Measurements from ENCODE around the gene CFAP206. TPM values are rescaled to one million over a fixed set of nuclear protein-coding genes. Genes with fewer than 3 reads are reported as not detected.

Gene CFAP206
- total RNA-seq, 1 donor from 2014 or later = 1.2 TPM

- DNase-seq (ENCODE audit: low spot score, unreplicated experiment) = peak; percentile 74
- Mint-ChIP-seq H3K4me1 (ENCODE audit: low read depth) (peaks cover 11% of the 10 kb centered on the region), H3K36me3 (ENCODE audit: insufficient read depth) (no peaks in the 10 kb centered on the region), H3K4me3 (ENCODE audit: low read depth) (peak within 1 kb of the TSS; percentile 99), H3K27me3 (peaks cover under 1% of the 10 kb centered on the region), H3K27ac (peak within 1 kb of the TSS; percentile 98), H3K9me3 (ENCODE audit: low read depth) (no peaks in the 10 kb centered on the region)
- peak; percentile 36 for TF ChIP-seq CTCF (IDR thresholded peaks at IDR 0.05; ENCODE audit: unreplicated experiment)
Observed at GRCh38 chr6:87472525-87473418, 65.0 kb downstream of the CFAP206 start, which contains the start of gene SLC35A1. Gene SLC35A1, plus strand, starts transcription at chr6:87472974. Its CDS starts 30 bp downstream, at chr6:87473004.

- no peak for DNase-seq (ENCODE audit: low spot score, unreplicated experiment)
- peak overlapping the region; percentile 98 for H3K27ac Mint-ChIP-seq
- H3K27me3 Mint-ChIP-seq = no peaks in the 10 kb centered on the region
- H3K4me3 Mint-ChIP-seq (ENCODE audit: low read depth) = peak overlapping the region; percentile 99
- H3K36me3 Mint-ChIP-seq (ENCODE audit: insufficient read depth) = peaks cover 2% of the 10 kb centered on the region
- TF ChIP-seq CTCF (IDR thresholded peaks at IDR 0.05; ENCODE audit: unreplicated experiment) = no peak
- peaks cover 11% of the 10 kb centered on the region for H3K4me1 Mint-ChIP-seq (ENCODE audit: low read depth)
- H3K9me3 Mint-ChIP-seq (ENCODE audit: low read depth) = no peaks in the 10 kb centered on the region
Observed at GRCh38 chr6:87473419-87473903, 65.7 kb downstream of the CFAP206 start.

GRCh38 chr6:87481931-87482330, 74.2 kb downstream of the CFAP206 start:
- DNase-seq (ENCODE audit: low spot score, unreplicated experiment) = no peak
- Mint-ChIP-seq H3K27me3 (no peaks in the 10 kb centered on the region), H3K4me3 (ENCODE audit: low read depth) (no peak overlapping the region), H3K9me3 (ENCODE audit: low read depth) (peaks cover 6% of the 10 kb centered on the region), H3K27ac (no peak overlapping the region), H3K36me3 (ENCODE audit: insufficient read depth) (peaks cover 14% of the 10 kb centered on the region), H3K4me1 (ENCODE audit: low read depth) (peaks cover 3% of the 10 kb centered on the region)
- no peak for TF ChIP-seq CTCF (IDR thresholded peaks at IDR 0.05; ENCODE audit: unreplicated experiment)

- no peak for TF ChIP-seq CTCF (IDR thresholded peaks at IDR 0.05; ENCODE audit: unreplicated experiment)
- DNase-seq (ENCODE audit: low spot score, unreplicated experiment) = no peak
- H3K27me3 Mint-ChIP-seq = no peaks in the 10 kb centered on the region
- no peak overlapping the region for H3K27ac Mint-ChIP-seq
- H3K36me3 Mint-ChIP-seq (ENCODE audit: insufficient read depth) = peaks cover 14% of the 10 kb centered on the region
- peaks cover 6% of the 10 kb centered on the region for H3K9me3 Mint-ChIP-seq (ENCODE audit: low read depth)
- H3K4me1 Mint-ChIP-seq (ENCODE audit: low read depth) = peaks cover 3% of the 10 kb centered on the region
- H3K4me3 Mint-ChIP-seq (ENCODE audit: low read depth) = no peak overlapping the region
Observed at GRCh38 chr6:87482366-87482765, 74.6 kb downstream of the CFAP206 start.

- no peak for DNase-seq (ENCODE audit: low spot score, unreplicated experiment)
- peaks cover 3% of the 10 kb centered on the region for H3K4me1 Mint-ChIP-seq (ENCODE audit: low read depth)
- TF ChIP-seq CTCF (IDR thresholded peaks at IDR 0.05; ENCODE audit: unreplicated experiment) = peak; percentile 31
- no peak overlapping the region for H3K4me3 Mint-ChIP-seq (ENCODE audit: low read depth)
- H3K36me3 Mint-ChIP-seq (ENCODE audit: insufficient read depth) = peaks cover 12% of the 10 kb centered on the region
- peaks cover 6% of the 10 kb centered on the region for H3K9me3 Mint-ChIP-seq (ENCODE audit: low read depth)
- H3K27me3 Mint-ChIP-seq = no peaks in the 10 kb centered on the region
- H3K27ac Mint-ChIP-seq = peak overlapping the region; percentile 74
Observed at GRCh38 chr6:87483929-87484328, 76.2 kb downstream of the CFAP206 start.

Data from progenitor cell of endocrine pancreas (in vitro differentiated cells).